ENCODE data around the gene RNF44. TPM values are rescaled to one million over a fixed set of nuclear protein-coding genes. Genes with fewer than 3 reads are reported as not detected.

The RNF44 gene
- total RNA-seq, 1 experiment from 2014 or later: 58.4 TPM

DNA sequence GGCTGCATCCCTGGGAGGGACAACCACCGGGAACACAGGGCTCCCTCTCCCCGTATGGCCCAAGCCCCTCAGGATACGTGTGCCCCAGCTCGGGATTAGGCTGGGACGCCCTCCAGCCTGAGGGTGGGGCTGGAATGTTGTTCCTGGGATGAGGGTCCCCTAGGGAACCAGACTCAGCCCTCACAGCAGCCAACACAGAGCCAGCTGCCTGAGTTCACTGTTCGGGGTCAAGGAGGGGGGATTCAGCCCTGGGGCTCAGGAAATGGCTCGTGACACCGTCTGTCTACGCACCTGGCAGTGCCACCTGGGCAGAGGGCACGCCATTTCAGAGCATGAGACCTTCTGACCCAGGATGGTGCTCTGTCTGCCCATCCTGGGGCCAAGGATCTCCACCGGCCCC lies 8.9 kb downstream of the RNF44 start:
- RAD21 ChIA-PET (ENCODE audit: low non-redundant PET in 1 of 2, low total read pairs in 2 of 2, uncharacterized antibody in 2 of 2, unreplicated experiment in 2 of 2): no interaction called here

More for the DNA sequence above, 8.9 kb downstream of the RNF44 start:
- intact Hi-C loops (cut with micrococcal nuclease): no loop called here
- no TSS peak for BruUV-seq (replicated peaks)
- no peak for DNase-seq (ENCODE audit: low read depth, low spot score)
- no peaks in the 10 kb centered on the region for H3K9me2 ChIP-seq (ENCODE audit: insufficient read depth)
- H3K4me1 ChIP-seq (ENCODE audit: control insufficient read depth in 1 of 2, insufficient read depth in 2 of 2, low read length in 2 of 2): no peaks in the 10 kb centered on the region
- TF ChIP-seq EZH2phosphoT487 (IDR thresholded peaks at IDR 0.05; ENCODE audit: borderline replicate concordance) (no peak), YY1 (IDR thresholded peaks at IDR 0.05; ENCODE audit: extremely low read depth, insufficient replicate concordance, low read depth, low read length) (no peak), EZH2 (IDR thresholded peaks at IDR 0.05) (no peak), TCF7L2 (IDR thresholded peaks at IDR 0.05; ENCODE audit: borderline replicate concordance, extremely low read depth, insufficient read depth, insufficient read length) (no peak), SP1 (IDR thresholded peaks at IDR 0.05; ENCODE audit: low read depth) (no peak), SRF (IDR thresholded peaks at IDR 0.05; ENCODE audit: low read depth) (no peak), SIN3A (IDR thresholded peaks at IDR 0.05; ENCODE audit: low read depth) (no peak), POLR2A (IDR thresholded peaks at IDR 0.05; ENCODE audit: borderline replicate concordance, extremely low read depth, insufficient read depth, insufficient read length) (no peak), EGR1 (IDR thresholded peaks at IDR 0.05; ENCODE audit: low read depth) (no peak), ZFX (IDR thresholded peaks at IDR 0.05) (no peak), CEBPB (IDR thresholded peaks at IDR 0.05; ENCODE audit: low read depth) (no peak), FOSL1 (IDR thresholded peaks at IDR 0.05; ENCODE audit: low read depth) (no peak), CBX3 (IDR thresholded peaks at IDR 0.05; ENCODE audit: low read depth) (no peak), JUND (IDR thresholded peaks at IDR 0.05) (no peak)
- TF ChIP-seq, protein P1, sequence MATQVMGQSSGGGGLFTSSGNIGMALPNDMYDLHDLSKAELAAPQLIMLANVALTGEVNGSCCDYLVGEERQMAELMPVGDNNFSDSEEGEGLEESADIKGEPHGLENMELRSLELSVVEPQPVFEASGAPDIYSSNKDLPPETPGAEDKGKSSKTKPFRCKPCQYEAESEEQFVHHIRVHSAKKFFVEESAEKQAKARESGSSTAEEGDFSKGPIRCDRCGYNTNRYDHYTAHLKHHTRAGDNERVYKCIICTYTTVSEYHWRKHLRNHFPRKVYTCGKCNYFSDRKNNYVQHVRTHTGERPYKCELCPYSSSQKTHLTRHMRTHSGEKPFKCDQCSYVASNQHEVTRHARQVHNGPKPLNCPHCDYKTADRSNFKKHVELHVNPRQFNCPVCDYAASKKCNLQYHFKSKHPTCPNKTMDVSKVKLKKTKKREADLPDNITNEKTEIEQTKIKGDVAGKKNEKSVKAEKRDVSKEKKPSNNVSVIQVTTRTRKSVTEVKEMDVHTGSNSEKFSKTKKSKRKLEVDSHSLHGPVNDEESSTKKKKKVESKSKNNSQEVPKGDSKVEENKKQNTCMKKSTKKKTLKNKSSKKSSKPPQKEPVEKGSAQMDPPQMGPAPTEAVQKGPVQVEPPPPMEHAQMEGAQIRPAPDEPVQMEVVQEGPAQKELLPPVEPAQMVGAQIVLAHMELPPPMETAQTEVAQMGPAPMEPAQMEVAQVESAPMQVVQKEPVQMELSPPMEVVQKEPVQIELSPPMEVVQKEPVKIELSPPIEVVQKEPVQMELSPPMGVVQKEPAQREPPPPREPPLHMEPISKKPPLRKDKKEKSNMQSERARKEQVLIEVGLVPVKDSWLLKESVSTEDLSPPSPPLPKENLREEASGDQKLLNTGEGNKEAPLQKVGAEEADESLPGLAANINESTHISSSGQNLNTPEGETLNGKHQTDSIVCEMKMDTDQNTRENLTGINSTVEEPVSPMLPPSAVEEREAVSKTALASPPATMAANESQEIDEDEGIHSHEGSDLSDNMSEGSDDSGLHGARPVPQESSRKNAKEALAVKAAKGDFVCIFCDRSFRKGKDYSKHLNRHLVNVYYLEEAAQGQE (IDR thresholded peaks at IDR 0.05; ENCODE audit: low read depth): no peak
- TF ChIP-seq, protein P2, sequence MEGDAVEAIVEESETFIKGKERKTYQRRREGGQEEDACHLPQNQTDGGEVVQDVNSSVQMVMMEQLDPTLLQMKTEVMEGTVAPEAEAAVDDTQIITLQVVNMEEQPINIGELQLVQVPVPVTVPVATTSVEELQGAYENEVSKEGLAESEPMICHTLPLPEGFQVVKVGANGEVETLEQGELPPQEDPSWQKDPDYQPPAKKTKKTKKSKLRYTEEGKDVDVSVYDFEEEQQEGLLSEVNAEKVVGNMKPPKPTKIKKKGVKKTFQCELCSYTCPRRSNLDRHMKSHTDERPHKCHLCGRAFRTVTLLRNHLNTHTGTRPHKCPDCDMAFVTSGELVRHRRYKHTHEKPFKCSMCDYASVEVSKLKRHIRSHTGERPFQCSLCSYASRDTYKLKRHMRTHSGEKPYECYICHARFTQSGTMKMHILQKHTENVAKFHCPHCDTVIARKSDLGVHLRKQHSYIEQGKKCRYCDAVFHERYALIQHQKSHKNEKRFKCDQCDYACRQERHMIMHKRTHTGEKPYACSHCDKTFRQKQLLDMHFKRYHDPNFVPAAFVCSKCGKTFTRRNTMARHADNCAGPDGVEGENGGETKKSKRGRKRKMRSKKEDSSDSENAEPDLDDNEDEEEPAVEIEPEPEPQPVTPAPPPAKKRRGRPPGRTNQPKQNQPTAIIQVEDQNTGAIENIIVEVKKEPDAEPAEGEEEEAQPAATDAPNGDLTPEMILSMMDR (IDR thresholded peaks at IDR 0.05 in 2 of 3, conservative IDR thresholded peaks at IDR 0.05 in 1 of 3; ENCODE audit: borderline replicate concordance in 1 of 3, insufficient read depth in 1 of 3, low read depth in 2 of 3, low read length in 2 of 3): no peak
- TF ChIP-seq, protein P3, sequence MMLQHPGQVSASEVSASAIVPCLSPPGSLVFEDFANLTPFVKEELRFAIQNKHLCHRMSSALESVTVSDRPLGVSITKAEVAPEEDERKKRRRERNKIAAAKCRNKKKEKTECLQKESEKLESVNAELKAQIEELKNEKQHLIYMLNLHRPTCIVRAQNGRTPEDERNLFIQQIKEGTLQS (IDR thresholded peaks at IDR 0.05): no peak
- no peak overlapping the region for H3K4me2 ChIP-seq (ENCODE audit: low read length)
- no peak overlapping the region for H2AFZ ChIP-seq (ENCODE audit: low read depth, low read length, poor library complexity, severe bottlenecking)
- H3K27me3 ChIP-seq (ENCODE audit: insufficient read depth, low read length): no peaks in the 10 kb centered on the region
- no peak overlapping the region for H3K27ac ChIP-seq (ENCODE audit: low read depth, low read length)
- CTCF ChIA-PET: no interaction called here
- no peak overlapping the region for H3K4me3 ChIP-seq (replicated peaks in 1 of 2; ENCODE audit: low read depth in 1 of 2, low read length in 2 of 2)
- H4K20me1 ChIP-seq (ENCODE audit: insufficient read depth): no peaks in the 10 kb centered on the region
- no peak overlapping the region for H3K9ac ChIP-seq (ENCODE audit: low read length)
- H3K79me2 ChIP-seq (ENCODE audit: insufficient read depth, low read length): peaks cover 10% of the 10 kb centered on the region
- POLR2A ChIA-PET: no interaction called here
- H3K36me3 ChIP-seq (ENCODE audit: control insufficient read depth in 1 of 2, insufficient read depth in 2 of 2, low read length in 2 of 2): peaks cover 3 to 30% of the 10 kb centered on the region in 2 experiments; a peak in 2 of 4 replicates
- no peaks in the 10 kb centered on the region for H3K9me3 ChIP-seq (ENCODE audit: control insufficient read depth in 1 of 2, insufficient read depth in 1 of 2, low read depth in 1 of 2, low read length in 2 of 2)
- no peak for ATAC-seq
